Right lobe of liver (tissue), 6 donors: ENCODE measurements around the gene MAGIX. TPM values are rescaled to one million over a fixed set of nuclear protein-coding genes. Genes with fewer than 3 reads are reported as not detected.

ENCODE experiments used
- ATAC-seq, 4 donors: fragments of 200-7000 bp; cut with Tn5 transposase; one replicate each; pipeline ENCODE4 v1.9.1; 2020; ENCODE audit warnings: mild to moderate bottlenecking in 4 of 4, moderate library complexity in 4 of 4
- DNase-seq, 3 donors: peaks; one replicate each; pipeline ENCODE4 v3.0.0-alpha.2; 2020
- H3K27ac ChIP-seq, 3 donors: fragments of 200-600 bp; one replicate each; pipeline ENCODE4 v1.8.0; 2022
- H3K27me3 ChIP-seq, 2 donors: fragments of 200-600 bp; one replicate each; pipeline ENCODE4 v1.8.0; 2022
- H3K36me3 ChIP-seq, 4 donors: fragments of 200-600 bp; sonication (generic) in 1 of 4; one replicate each; pipeline versions ENCODE4 v1.5.1 to v1.8.0; 2017 to 2022; ENCODE audit warnings: control low read depth in 1 of 4
- H3K4me1 ChIP-seq, 4 donors: fragments of 200-600 bp; sonication (generic) in 1 of 4; one replicate each; pipeline versions ENCODE4 v1.5.1 to v1.8.0; 2017 to 2022; ENCODE audit warnings: control low read depth in 1 of 4
- H3K4me3 ChIP-seq, 3 donors: fragments of 200-600 bp; one replicate each; pipeline ENCODE4 v1.8.0; 2022
- H3K9me3 ChIP-seq, 4 donors: fragments of 200-600 bp; sonication (generic) in 1 of 4; one replicate each; pipeline versions ENCODE4 v1.5.1 to v1.8.0; 2017 to 2022; ENCODE audit warnings: control low read depth in 1 of 4
- CTCF ChIP-seq, 4 donors: fragments of 200-600 bp in 3 of 4; fragments of 450-650 bp in 1 of 4; IDR thresholded peaks; one replicate each; pipeline versions ENCODE4 v1.5.1 to v1.8.0; 2016 to 2022; ENCODE audit warnings: antibody characterized with exemption in 4 of 4, mild to moderate bottlenecking in 2 of 4
- POLR2A ChIP-seq: fragments of 450-650 bp; IDR thresholded peaks from one replicate; pipeline ENCODE4 v1.6.1; 2017; ENCODE audit warnings: antibody characterized with exemption, mild to moderate bottlenecking
- WGBS: methylation state at CpG from one replicate; pipeline ENCODE4 v1.1.6; 2018; ENCODE audit warnings: low coverage, low lambda C conversion rate; ENCODE audit not compliant: insufficient coverage; ENCODE audit errors: missing lambda C conversion rate; 5-methylcytosine and 5-hydroxymethylcytosine counted together
- intact Hi-C, 2 donors: fragments of 100-400 bp; cut with DNase I; formaldehyde crosslinking; loops; one replicate each; pipeline versions ENCODE4 v1.11.2 to v1.14.1; 2022
- total RNA-seq, 6 experiments: library from RNA; depleted of rRNA in 2 of 6; stranded (reverse); fragments of >200 nt in 2 of 6; fragmentation: NEBNext Ultra II Directional in 3 of 6; extraction: Animal tissue kit (Norgen Biotek cat#: 25700) in 3 of 6; gene quantifications; one replicate each; pipeline versions ENCODE4 v1.1.0 to v1.2.4, GENCODE V29; 2016 to 2023
- donor health status: DM: no; HTN: yes; CAD: no.
- donor health status: DM: no; HTN: no; CAD: no.
- donor health status: DM: no; HTN: no; CAD: no.
- donor health status: DM: no; HTN: yes; CAD: no.
- donor health status: DM: no; HTN: yes; CAD: no.

MAGIX gene
- total RNA-seq, 6 experiments from 2014 or later = 8.8 to 24.0 (median 18.4) TPM

- H3K27me3 ChIP-seq = no peaks in the 10 kb centered on the region
- intact Hi-C loops = no loop called here
- TF ChIP-seq CTCF (IDR thresholded peaks at IDR 0.05) = peak in 1 of 4 donors; percentile 0
- TF ChIP-seq POLR2A = no peak
- no peak for DNase-seq
- H3K36me3 ChIP-seq = peaks cover 0 to 1% (median 0%) of the 10 kb centered on the region in 4 donors
- peaks cover 0 to under 1% (median 0%) of the 10 kb centered on the region in 4 donors for H3K4me1 ChIP-seq
- H3K4me3 ChIP-seq = no peak overlapping the region
- WGBS = 100% methylated on average over 1 of the region's 23 CpGs
- peak in 1 of 4 donors; percentile 3 for ATAC-seq
- H3K27ac ChIP-seq = no peak overlapping the region
- H3K9me3 ChIP-seq = no peaks in the 10 kb centered on the region
These were observed 15.4 kb downstream of the MAGIX start for GRCh38 chrX:49177873-49178480.

DNA sequence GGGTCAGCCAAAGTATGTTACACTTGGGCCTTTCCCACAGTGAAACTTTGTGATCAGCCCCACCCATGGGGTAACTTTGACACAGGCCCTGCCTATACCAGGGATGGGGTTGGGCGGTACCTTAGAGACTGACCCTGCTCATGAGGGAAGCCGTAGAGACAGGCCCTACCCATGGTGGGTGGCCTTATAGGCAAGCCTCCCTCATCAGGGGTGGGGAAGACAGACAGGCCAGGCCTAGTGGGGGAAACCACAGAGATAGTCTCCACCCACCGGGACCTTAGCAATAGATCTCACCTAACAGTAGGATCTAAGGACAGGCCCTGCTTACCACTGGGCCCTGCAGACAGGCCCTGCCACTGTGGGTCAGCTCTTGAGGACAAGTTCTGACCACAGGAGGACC lies 16.0 kb downstream of the MAGIX start:
- no peak for TF ChIP-seq CTCF (IDR thresholded peaks at IDR 0.05)
- no peak for TF ChIP-seq POLR2A
- Histone ChIP-seq H3K27me3 (no peaks in the 10 kb centered on the region), H3K4me1 (no peaks in the 10 kb centered on the region), H3K4me3 (no peak overlapping the region), H3K9me3 (no peaks in the 10 kb centered on the region), H3K27ac (no peak overlapping the region), H3K36me3 (peaks cover 0 to 4% (median 0%) of the 10 kb centered on the region in 4 donors)
- no peak for ATAC-seq
- DNase-seq = no peak
- intact Hi-C loops = no loop called here
- WGBS = 100% methylated on average over 1 of the region's 3 CpGs

DNA sequence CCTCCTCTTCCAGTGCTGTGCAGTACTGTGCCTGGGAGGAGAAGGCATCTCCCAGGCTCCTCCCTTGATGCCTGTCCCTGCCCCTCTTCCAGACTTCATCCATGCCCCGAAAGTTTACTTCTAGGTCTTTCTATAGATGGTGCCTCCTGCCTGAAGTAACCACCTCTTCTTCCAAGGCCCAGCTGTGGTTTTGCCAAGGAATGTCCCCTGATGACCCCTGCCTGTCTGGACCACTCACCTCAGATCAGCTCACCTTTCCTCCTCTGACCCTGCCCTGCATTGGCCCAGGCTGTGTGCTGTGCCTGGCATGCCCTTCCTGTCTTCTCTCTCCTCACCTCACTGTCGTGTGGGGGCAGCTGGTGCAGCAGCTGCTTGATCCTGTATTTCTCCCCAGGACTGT lies 16.8 kb downstream of the MAGIX start:
- WGBS = 80% methylated on average over 2 of the region's 2 CpGs
- Histone ChIP-seq H3K4me3 (no peak overlapping the region), H3K9me3 (no peaks in the 10 kb centered on the region), H3K4me1 (no peaks in the 10 kb centered on the region), H3K27ac (no peak overlapping the region), H3K27me3 (no peaks in the 10 kb centered on the region), H3K36me3 (peaks cover 0 to 4% (median 0%) of the 10 kb centered on the region in 4 donors)
- DNase-seq = no peak
- no peak for ATAC-seq
- no peak for TF ChIP-seq POLR2A
- no peak for TF ChIP-seq CTCF (IDR thresholded peaks at IDR 0.05)
- intact Hi-C loops = no loop called here

DNA sequence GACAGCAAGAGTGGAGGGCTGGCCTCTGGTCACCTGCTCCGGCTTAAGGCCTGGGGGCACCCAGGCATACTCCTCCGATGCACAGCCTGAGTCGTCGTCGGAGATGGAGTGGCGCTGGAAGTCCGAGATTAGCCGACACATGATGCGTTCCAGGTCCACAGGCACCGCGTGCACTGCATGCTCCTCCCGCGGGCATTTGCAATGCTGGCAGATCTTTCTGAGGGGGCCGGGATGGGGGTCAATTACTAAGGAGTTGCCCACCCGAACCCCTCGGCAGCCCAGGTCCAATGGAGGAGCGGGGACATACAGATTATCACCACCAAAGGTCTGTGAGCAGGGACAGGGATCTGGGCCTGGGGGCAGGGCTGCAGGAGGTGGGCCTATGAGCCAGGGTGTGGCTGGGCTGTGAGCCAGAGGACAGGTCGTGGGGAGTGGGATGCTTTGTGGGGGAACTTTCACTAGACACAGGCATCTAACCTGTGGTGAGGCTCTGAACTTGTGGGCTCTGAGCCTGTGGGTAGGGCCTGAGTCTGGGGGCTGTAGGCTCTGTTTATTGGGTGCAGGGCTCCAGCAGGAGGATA lies 21.2 kb downstream of the MAGIX start:
- no peak for TF ChIP-seq CTCF (IDR thresholded peaks at IDR 0.05)
- TF ChIP-seq POLR2A = no peak
- Histone ChIP-seq H3K27me3 (no peaks in the 10 kb centered on the region), H3K36me3 (peaks cover 0 to 4% (median 0%) of the 10 kb centered on the region in 4 donors), H3K27ac (no peak overlapping the region), H3K4me1 (no peaks in the 10 kb centered on the region), H3K9me3 (no peaks in the 10 kb centered on the region), H3K4me3 (no peak overlapping the region)
- DNase-seq (no peak), ATAC-seq (no peak)
- 80% methylated on average over 3 of the region's 18 CpGs for WGBS
- intact Hi-C loops = no loop called here
